HepG2 (cell line): Measurements from ENCODE around the gene GDNF. TPM values are rescaled to one million over a fixed set of nuclear protein-coding genes. Genes with fewer than 3 reads are reported as not detected.
A peak's percentile ranks its signal among the peaks of the same experiment; 100 is the strongest.

Experiments
- ATAC-seq: fragments of 200-7000 bp; cut with Tn5 transposase; 3 replicates; pipeline ENCODE4 v1.9.1; 2020; ENCODE audit warnings: mild to moderate bottlenecking, moderate library complexity
- BruUV-seq: library from RNA; stranded (reverse); fragments of 400-500 nt; replicated peaks from 2 replicates; lab custom pipeline; 2021; lab: Mats Ljungman, UMichigan
- CTCF ChIA-PET: fragments of 300-600 bp; formaldehyde crosslinking; extraction: SDS; loops from one replicate; lab custom pipeline; 2021; ENCODE audit warnings: low total read pairs, inconsistent platforms, low intra/inter-chr PET ratio; lab: Yijun Ruan, JAX
- POLR2A ChIA-PET: fragments of 350-600 bp; sonication (Branson Sonifier 250); formaldehyde crosslinking; loops from one replicate; lab custom pipeline; 2020; ENCODE audit warnings: antibody characterized with exemption, inconsistent platforms; lab: Yijun Ruan, JAX
- DNase-seq: peaks from one replicate; pipeline ENCODE4 v3.0.0-alpha.2; 2015; ENCODE audit warnings: low spot score
- FAIRE-seq: peaks from 3 replicates; lab custom pipeline; 2011; peaks lifted over from hg19 to GRCh38; lab: Jason Lieb, UNC
- H2AFZ ChIP-seq: one replicate; pipeline ENCODE4 v1.6.1; 2011; ENCODE audit warnings: low read length, inconsistent platforms
- H3K27ac ChIP-seq: fragments of 300-600 bp; 3 replicates; pipeline ENCODE4 v1.8.0; 2011; ENCODE audit warnings: mixed run types, mild to moderate bottlenecking, mixed read lengths, low read length, inconsistent platforms; ENCODE audit not compliant: insufficient read depth; ENCODE audit errors: extremely low read length
- H3K27me3 ChIP-seq, 2 experiments: fragments of 200-600 bp in 1 of 2; 2 replicates in 1 of 2; 3 replicates in 1 of 2; pipeline versions ENCODE4 v1.6.0 to v1.8.0; 2011; ENCODE audit warnings: low read length in 2 of 2, mild to moderate bottlenecking in 2 of 2, moderate library complexity in 2 of 2, inconsistent platforms in 1 of 2; ENCODE audit not compliant: insufficient read depth in 2 of 2, control insufficient read depth in 1 of 2
- H3K36me3 ChIP-seq, 2 experiments: fragments of 200-600 bp in 1 of 2; replicated peaks in 1 of 2; 2 replicates in 1 of 2; 3 replicates in 1 of 2; pipeline versions ENCODE4 v1.5.1 to v1.8.0; 2011; ENCODE audit warnings: low read length in 2 of 2, inconsistent platforms in 1 of 2; ENCODE audit not compliant: insufficient read depth in 2 of 2, control insufficient read depth in 1 of 2
- H3K4me1 ChIP-seq: 2 replicates; pipeline ENCODE4 v1.5.1; 2012; ENCODE audit warnings: low read length, inconsistent platforms; ENCODE audit not compliant: insufficient read depth
- H3K4me2 ChIP-seq: 2 replicates; pipeline ENCODE4 v1.6.0; 2011; ENCODE audit warnings: low read depth, low read length, inconsistent platforms
- H3K4me3 ChIP-seq, 3 experiments: fragments of 200-600 bp in 1 of 3; sonication (generic), shearing (Covaris generic) in 1 of 3; replicated peaks in 1 of 3; 2 replicates each; pipeline ENCODE4 v1.5.1; 2011 to 2016; ENCODE audit warnings: low read length in 3 of 3, inconsistent platforms in 2 of 3, low read depth in 2 of 3, mild to moderate bottlenecking in 2 of 3, control low read depth in 1 of 3, mixed read lengths in 1 of 3; ENCODE audit not compliant: insufficient read depth in 1 of 3
- H3K79me2 ChIP-seq: one replicate; pipeline ENCODE4 v1.6.1; 2011; ENCODE audit warnings: low read length, inconsistent platforms; ENCODE audit not compliant: insufficient read depth
- H3K9ac ChIP-seq: 2 replicates; pipeline ENCODE4 v1.6.0; 2011; ENCODE audit warnings: mild to moderate bottlenecking, low read depth, low read length, inconsistent platforms; ENCODE audit not compliant: insufficient read depth
- H3K9me3 ChIP-seq: 2 replicates; pipeline ENCODE4 v1.5.1; 2012; ENCODE audit warnings: mild to moderate bottlenecking, low read length
- H4K20me1 ChIP-seq: 2 replicates; pipeline ENCODE4 v1.6.0; 2011; ENCODE audit warnings: inconsistent platforms, mild to moderate bottlenecking, low read length, moderate library complexity; ENCODE audit not compliant: insufficient read depth
- ATF3 ChIP-seq: sonication (generic); formaldehyde crosslinking; IDR thresholded peaks from 2 replicates; pipeline ENCODE4 v1.4.0; 2020; ENCODE audit warnings: missing genetic modification reagents
- BRCA1 ChIP-seq: sonication (generic); formaldehyde crosslinking; IDR thresholded peaks from 2 replicates; pipeline ENCODE4 v1.4.0; 2020; ENCODE audit warnings: missing genetic modification reagents
- CSRNP1 ChIP-seq: sonication (generic); formaldehyde crosslinking; IDR thresholded peaks from 2 replicates; pipeline ENCODE4 v1.8.1; 2023; ENCODE audit warnings: mild to moderate bottlenecking, missing genetic modification reagents
- ELF4 ChIP-seq: sonication (generic); formaldehyde crosslinking; IDR thresholded peaks from 2 replicates; pipeline ENCODE4 v1.5.0; 2020; ENCODE audit warnings: missing genetic modification reagents, mild to moderate bottlenecking, moderate library complexity, borderline replicate concordance
- GATA4 ChIP-seq: sonication (generic); IDR thresholded peaks from 2 replicates; pipeline ENCODE4 v1.6.1; 2016; ENCODE audit warnings: antibody characterized with exemption, low read depth, borderline replicate concordance
- REST ChIP-seq, 2 experiments: IDR thresholded peaks; 2 replicates each; pipeline ENCODE4 v1.6.1; 2011 to 2012; ENCODE audit warnings: low read length in 2 of 2, borderline replicate concordance in 1 of 2, low read depth in 1 of 2, mild to moderate bottlenecking in 1 of 2, moderate library complexity in 1 of 2
- YEATS2 ChIP-seq: sonication (generic); formaldehyde crosslinking; IDR thresholded peaks from 2 replicates; pipeline ENCODE4 v1.4.0; 2020; ENCODE audit warnings: missing genetic modification reagents, borderline replicate concordance
- ZNF12 ChIP-seq: sonication (generic); formaldehyde crosslinking; IDR thresholded peaks from 2 replicates; pipeline ENCODE4 v1.5.0; 2020; ENCODE audit warnings: missing genetic modification reagents
- ZNF317 ChIP-seq: sonication (generic); formaldehyde crosslinking; IDR thresholded peaks from 2 replicates; pipeline ENCODE4 v1.5.0; 2020; ENCODE audit warnings: mild to moderate bottlenecking, missing genetic modification reagents
- ZNF598 ChIP-seq: sonication (generic); formaldehyde crosslinking; IDR thresholded peaks from 2 replicates; pipeline ENCODE4 v1.5.1; 2020; ENCODE audit warnings: mild to moderate bottlenecking, missing genetic modification reagents, borderline replicate concordance
- ZNF768 ChIP-seq: sonication (generic); formaldehyde crosslinking; IDR thresholded peaks from 2 replicates; pipeline ENCODE4 v1.4.0; 2020; ENCODE audit warnings: missing genetic modification reagents
- ZSCAN29 ChIP-seq: sonication (generic); formaldehyde crosslinking; conservative IDR thresholded peaks from 2 replicates; pipeline ENCODE4 v1.4.0; 2020; ENCODE audit warnings: mild to moderate bottlenecking, missing genetic modification reagents
- WGBS: methylation state at CpG from one replicate; pipeline ENCODE4 v1.1.6; 2017; ENCODE audit warnings: low lambda C conversion rate; 5-methylcytosine and 5-hydroxymethylcytosine counted together
- in situ Hi-C: cut with HindIII; loops from 2 replicates; pipeline ENCODE4 v1.10.0; 2017; ENCODE audit warnings: low pct_unique_long_range_greater_than_20kb; ENCODE audit not compliant: extremely low pct_ligation_motif_present
- intact Hi-C: fragments of 100-400 bp; cut with micrococcal nuclease; formaldehyde crosslinking; loops from one replicate; pipeline ENCODE4 v1.10.0; 2022; ENCODE audit not compliant: unreplicated experiment
- polyA plus RNA-seq, 8 experiments: library from polyadenylated mRNA; depleted of rRNA in 3 of 8; stranded (reverse) in 7 of 8; unstranded in 1 of 8; fragments of >200 nt; fragmentation: Illumina TruSeq in 4 of 8; extraction: Trizol in 4 of 8; gene quantifications; 2 replicates each; pipeline versions ENCODE4 v1.2.1 to v1.2.3, GENCODE V29; 2011 to 2016; ENCODE audit warnings: low read depth in 4 of 8, missing spikeins in 1 of 8, mixed read lengths in 1 of 8; ENCODE audit not compliant: insufficient read depth in 1 of 8
- total RNA-seq, 5 experiments: library from RNA; depleted of rRNA; stranded (reverse); fragments of >200 nt; fragmentation: Illumina TruSeq; extraction: Trizol; gene quantifications; 2 replicates each; pipeline ENCODE4 v1.2.3, GENCODE V29; 2016; ENCODE audit warnings: low read depth in 1 of 5

The GDNF gene
- total and polyA plus RNA-seq, 2 of the 13 experiments (the other 11 are each of a cell fraction or from before 2014, with no cell fraction given), result 0.24 to 0.46 TPM

- TF ChIP-seq CSRNP1 (CRISPR knock-in tag) (no peak), ATF3 (CRISPR knock-in tag) (no peak), ZNF598 (CRISPR knock-in tag) (no peak), YEATS2 (CRISPR knock-in tag) (no peak), ELF4 (CRISPR knock-in tag) (no peak), ZNF317 (CRISPR knock-in tag) (no peak), ZNF768 (CRISPR knock-in tag) (no peak), GATA4 (no peak), BRCA1 (CRISPR knock-in tag) (no peak), ZSCAN29 (CRISPR knock-in tag) (no peak)
Measured at GRCh38 chr5:37807015-37807414, 32.8 kb downstream of the GDNF start (continued).

GRCh38 chr5:37806476-37806875, 33.4 kb downstream of the GDNF start:
- Histone ChIP-seq H3K27ac (no peak overlapping the region), H4K20me1 (no peaks in the 10 kb centered on the region), H3K4me1 (no peaks in the 10 kb centered on the region), H3K9ac (no peak overlapping the region), H3K79me2 (no peaks in the 10 kb centered on the region), H3K36me3 (no peaks in the 10 kb centered on the region), H2AFZ (no peak overlapping the region), H3K9me3 (no peaks in the 10 kb centered on the region), H3K4me2 (no peak overlapping the region), H3K27me3 (peaks cover 2 to 51% of the 10 kb centered on the region in 2 experiments; a peak in 4 of 5 replicates), H3K4me3 (no peak overlapping the region)
- no peak for ATAC-seq
- 0 out of 2 replicates have a peak, but pooled peaks have one; percentile 49 for TF ChIP-seq ZNF12
- TF ChIP-seq REST (IDR thresholded peaks at IDR 0.05; ENCODE audit: borderline replicate concordance in 1 of 2, low read depth in 1 of 2, low read length in 2 of 2), result no peak
- ChIA-PET POLR2A (no interaction called here), CTCF (no interaction called here)
- no TSS peak for BruUV-seq
- 52% methylated on average over 8 of the region's 8 CpGs for WGBS
- no peak for DNase-seq
- intact Hi-C loops (no loop called here), in situ Hi-C loops (no loop called here)
- FAIRE-seq, result no peak
